Neural cell (in vitro differentiated cells): ENCODE data around the gene CDK3. TPM values are rescaled to one million over a fixed set of nuclear protein-coding genes. Genes with fewer than 3 reads are reported as not detected.

Experiments
- H2AFZ ChIP-seq: fragments of 200-600, 300-800 bp; sonication (generic), shearing (Covaris generic); 2 replicates; pipeline ENCODE4 v1.6.0; 2014; ENCODE audit warnings: low read depth, mild to moderate bottlenecking, antibody characterized with exemption, low read length, moderate library complexity
- H3F3A ChIP-seq: fragments of 200-600 bp; shearing (Covaris generic); 2 replicates; pipeline ENCODE4 v1.6.1; 2016; ENCODE audit warnings: mild to moderate bottlenecking, moderate library complexity, mixed read lengths, antibody characterized with exemption, low read length; ENCODE audit not compliant: insufficient read depth, poor library complexity, severe bottlenecking
- H3K27ac ChIP-seq: fragments of 200-600, 300-800 bp; sonication (generic), shearing (Covaris generic); 2 replicates; pipeline ENCODE4 v1.5.1; 2014; ENCODE audit warnings: mild to moderate bottlenecking, low read length, moderate library complexity
- H3K27me3 ChIP-seq: fragments of 300-800, 200-600 bp; sonication (generic), shearing (Covaris generic); 2 replicates; pipeline ENCODE4 v1.6.0; 2014; ENCODE audit warnings: mild to moderate bottlenecking, low read depth, low read length, moderate library complexity; ENCODE audit not compliant: insufficient read depth
- H3K36me3 ChIP-seq: fragments of 300-800, 200-600 bp; sonication (generic), shearing (Covaris generic); 2 replicates; pipeline ENCODE4 v1.5.1; 2014; ENCODE audit warnings: mild to moderate bottlenecking, antibody characterized with exemption, low read length, moderate library complexity; ENCODE audit not compliant: insufficient read depth
- H3K4me2 ChIP-seq: fragments of 300-800, 200-600 bp; sonication (generic), shearing (Covaris generic); 2 replicates; pipeline ENCODE4 v1.6.0; 2014; ENCODE audit warnings: mild to moderate bottlenecking, low read length
- H3K4me3 ChIP-seq: fragments of 300-800, 200-600 bp; sonication (generic), shearing (Covaris generic); 2 replicates; pipeline ENCODE4 v1.5.1; 2014; ENCODE audit warnings: mild to moderate bottlenecking, low read length, moderate library complexity
- H3K79me2 ChIP-seq: fragments of 200-600 bp; shearing (Covaris generic); replicated peaks from 2 replicates; pipeline ENCODE4 v1.6.0; 2014; ENCODE audit warnings: mild to moderate bottlenecking, low read length, moderate library complexity; ENCODE audit not compliant: insufficient read depth
- H3K9ac ChIP-seq: fragments of 300-800, 200-600 bp; sonication (generic), shearing (Covaris generic); 2 replicates; pipeline ENCODE4 v1.6.1; 2016; ENCODE audit warnings: mild to moderate bottlenecking, low read length, mixed read lengths
- H3K9me2 ChIP-seq: fragments of 200-600 bp; shearing (Covaris generic); 2 replicates; pipeline ENCODE4 v1.6.1; 2016; ENCODE audit warnings: mild to moderate bottlenecking, low read length, mixed read lengths; ENCODE audit not compliant: insufficient read depth
- H3K9me3 ChIP-seq: fragments of 200-600, 300-800 bp; sonication (generic), shearing (Covaris generic); 2 replicates; pipeline ENCODE4 v1.6.1; 2016; ENCODE audit warnings: mild to moderate bottlenecking, mixed run types, low read length, moderate library complexity, mixed read lengths
- H4K20me1 ChIP-seq: fragments of 200-600 bp; shearing (Covaris generic); 2 replicates; pipeline ENCODE4 v1.6.1; 2016; ENCODE audit warnings: mild to moderate bottlenecking, mixed run types; ENCODE audit not compliant: insufficient read depth
- EP300 ChIP-seq: fragments of 450-650 bp; conservative IDR thresholded peaks from 2 replicates; pipeline ENCODE4 v1.6.1; 2014; ENCODE audit warnings: antibody characterized with exemption, mild to moderate bottlenecking, moderate library complexity; ENCODE audit not compliant: poor library complexity, severe bottlenecking
- EZH2 ChIP-seq: fragments of 200-600, 300-800 bp; shearing (Covaris generic), sonication (generic); IDR thresholded peaks from 2 replicates; pipeline ENCODE4 v1.6.1; 2014; ENCODE audit warnings: antibody characterized with exemption, low read length, borderline replicate concordance, mild to moderate bottlenecking; ENCODE audit not compliant: insufficient read depth, poor library complexity, severe bottlenecking
- MXI1 ChIP-seq: fragments of 450-650 bp; conservative IDR thresholded peaks from 2 replicates; pipeline ENCODE4 v1.6.1; 2014; ENCODE audit warnings: antibody characterized with exemption, mild to moderate bottlenecking; ENCODE audit not compliant: poor library complexity, severe bottlenecking
- POLR2AphosphoS5 ChIP-seq: IDR thresholded peaks from 2 replicates; pipeline ENCODE4 v1.6.1; 2012
- RAD21 ChIP-seq: fragments of 450-650 bp; conservative IDR thresholded peaks from 2 replicates; pipeline ENCODE4 v1.6.1; 2014; ENCODE audit warnings: antibody characterized with exemption, mild to moderate bottlenecking, moderate library complexity
- SMC3 ChIP-seq: fragments of 450-650 bp; conservative IDR thresholded peaks from 2 replicates; pipeline ENCODE4 v1.6.1; 2014; ENCODE audit warnings: antibody characterized with exemption, mild to moderate bottlenecking, moderate library complexity; ENCODE audit not compliant: poor library complexity
- TAF1 ChIP-seq: IDR thresholded peaks from 2 replicates; pipeline ENCODE4 v1.6.1; 2012; ENCODE audit warnings: low read depth
- polyA plus RNA-seq: library from polyadenylated mRNA; depleted of rRNA; stranded (reverse); fragments of >200 nt; gene quantifications from 2 replicates; pipeline ENCODE4 v1.2.3, GENCODE V29; 2014
- TF ChIP-seq, protein P1 (sequence below): IDR thresholded peaks from 2 replicates; pipeline ENCODE4 v1.6.1; 2012; ENCODE audit warnings: borderline replicate concordance
- TF ChIP-seq, protein P2 (sequence below): fragments of 450-650 bp; IDR thresholded peaks from 2 replicates; pipeline ENCODE4 v1.5.1; 2014; ENCODE audit warnings: antibody characterized with exemption, mild to moderate bottlenecking, moderate library complexity; ENCODE audit not compliant: poor library complexity, severe bottlenecking

The CDK3 gene
- polyA plus RNA-seq, 1 donor from 2014 or later = 29.2 TPM

DNA sequence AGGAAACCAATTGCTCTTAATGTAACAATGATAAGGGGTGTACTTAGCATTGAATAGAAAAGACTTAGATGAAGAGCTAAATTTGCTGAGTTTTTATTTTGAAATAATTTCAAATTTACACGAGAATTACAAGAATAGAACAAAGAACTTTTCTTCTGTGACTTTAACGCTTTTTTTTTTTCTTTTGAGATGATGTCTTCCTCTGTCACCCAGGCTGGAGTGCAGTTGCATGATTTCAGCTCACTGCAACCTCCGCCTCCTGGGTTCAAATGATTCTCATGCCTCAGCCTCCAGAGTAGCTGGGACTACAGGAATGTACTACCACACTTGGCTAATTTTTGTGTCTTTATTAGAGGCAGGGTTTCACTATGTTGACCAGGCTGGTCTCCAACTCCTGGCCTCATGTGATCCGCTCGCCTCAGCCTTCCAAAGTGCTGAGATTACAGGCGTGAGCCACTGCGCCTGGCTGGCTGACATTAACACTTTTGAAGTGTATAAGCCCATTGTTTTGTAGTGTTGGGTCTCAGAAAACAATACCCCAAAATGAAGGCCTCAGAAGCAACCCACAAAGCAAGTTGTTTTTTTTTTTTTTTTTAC lies 19.5 kb upstream of the CDK3 start:
- Histone ChIP-seq H3K79me2 (peaks cover 23% of the 10 kb centered on the region), H3K27ac (no peak overlapping the region), H2AFZ (no peak overlapping the region), H3K27me3 (no peaks in the 10 kb centered on the region), H4K20me1 (no peaks in the 10 kb centered on the region), H3K9me3 (no peaks in the 10 kb centered on the region), H3K9me2 (no peaks in the 10 kb centered on the region), H3K4me2 (no peak overlapping the region), H3K36me3 (no peaks in the 10 kb centered on the region), H3K9ac (no peak overlapping the region), H3F3A (peaks cover 3% of the 10 kb centered on the region), H3K4me3 (no peak overlapping the region)
- TF ChIP-seq, protein P1, sequence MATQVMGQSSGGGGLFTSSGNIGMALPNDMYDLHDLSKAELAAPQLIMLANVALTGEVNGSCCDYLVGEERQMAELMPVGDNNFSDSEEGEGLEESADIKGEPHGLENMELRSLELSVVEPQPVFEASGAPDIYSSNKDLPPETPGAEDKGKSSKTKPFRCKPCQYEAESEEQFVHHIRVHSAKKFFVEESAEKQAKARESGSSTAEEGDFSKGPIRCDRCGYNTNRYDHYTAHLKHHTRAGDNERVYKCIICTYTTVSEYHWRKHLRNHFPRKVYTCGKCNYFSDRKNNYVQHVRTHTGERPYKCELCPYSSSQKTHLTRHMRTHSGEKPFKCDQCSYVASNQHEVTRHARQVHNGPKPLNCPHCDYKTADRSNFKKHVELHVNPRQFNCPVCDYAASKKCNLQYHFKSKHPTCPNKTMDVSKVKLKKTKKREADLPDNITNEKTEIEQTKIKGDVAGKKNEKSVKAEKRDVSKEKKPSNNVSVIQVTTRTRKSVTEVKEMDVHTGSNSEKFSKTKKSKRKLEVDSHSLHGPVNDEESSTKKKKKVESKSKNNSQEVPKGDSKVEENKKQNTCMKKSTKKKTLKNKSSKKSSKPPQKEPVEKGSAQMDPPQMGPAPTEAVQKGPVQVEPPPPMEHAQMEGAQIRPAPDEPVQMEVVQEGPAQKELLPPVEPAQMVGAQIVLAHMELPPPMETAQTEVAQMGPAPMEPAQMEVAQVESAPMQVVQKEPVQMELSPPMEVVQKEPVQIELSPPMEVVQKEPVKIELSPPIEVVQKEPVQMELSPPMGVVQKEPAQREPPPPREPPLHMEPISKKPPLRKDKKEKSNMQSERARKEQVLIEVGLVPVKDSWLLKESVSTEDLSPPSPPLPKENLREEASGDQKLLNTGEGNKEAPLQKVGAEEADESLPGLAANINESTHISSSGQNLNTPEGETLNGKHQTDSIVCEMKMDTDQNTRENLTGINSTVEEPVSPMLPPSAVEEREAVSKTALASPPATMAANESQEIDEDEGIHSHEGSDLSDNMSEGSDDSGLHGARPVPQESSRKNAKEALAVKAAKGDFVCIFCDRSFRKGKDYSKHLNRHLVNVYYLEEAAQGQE = no peak
- no peak for TF ChIP-seq MXI1
- TF ChIP-seq, protein P2, sequence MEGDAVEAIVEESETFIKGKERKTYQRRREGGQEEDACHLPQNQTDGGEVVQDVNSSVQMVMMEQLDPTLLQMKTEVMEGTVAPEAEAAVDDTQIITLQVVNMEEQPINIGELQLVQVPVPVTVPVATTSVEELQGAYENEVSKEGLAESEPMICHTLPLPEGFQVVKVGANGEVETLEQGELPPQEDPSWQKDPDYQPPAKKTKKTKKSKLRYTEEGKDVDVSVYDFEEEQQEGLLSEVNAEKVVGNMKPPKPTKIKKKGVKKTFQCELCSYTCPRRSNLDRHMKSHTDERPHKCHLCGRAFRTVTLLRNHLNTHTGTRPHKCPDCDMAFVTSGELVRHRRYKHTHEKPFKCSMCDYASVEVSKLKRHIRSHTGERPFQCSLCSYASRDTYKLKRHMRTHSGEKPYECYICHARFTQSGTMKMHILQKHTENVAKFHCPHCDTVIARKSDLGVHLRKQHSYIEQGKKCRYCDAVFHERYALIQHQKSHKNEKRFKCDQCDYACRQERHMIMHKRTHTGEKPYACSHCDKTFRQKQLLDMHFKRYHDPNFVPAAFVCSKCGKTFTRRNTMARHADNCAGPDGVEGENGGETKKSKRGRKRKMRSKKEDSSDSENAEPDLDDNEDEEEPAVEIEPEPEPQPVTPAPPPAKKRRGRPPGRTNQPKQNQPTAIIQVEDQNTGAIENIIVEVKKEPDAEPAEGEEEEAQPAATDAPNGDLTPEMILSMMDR = no peak
- no peak for TF ChIP-seq EZH2
- TF ChIP-seq EP300 = no peak
- no peak for TF ChIP-seq RAD21
- no peak for TF ChIP-seq POLR2AphosphoS5

DNA sequence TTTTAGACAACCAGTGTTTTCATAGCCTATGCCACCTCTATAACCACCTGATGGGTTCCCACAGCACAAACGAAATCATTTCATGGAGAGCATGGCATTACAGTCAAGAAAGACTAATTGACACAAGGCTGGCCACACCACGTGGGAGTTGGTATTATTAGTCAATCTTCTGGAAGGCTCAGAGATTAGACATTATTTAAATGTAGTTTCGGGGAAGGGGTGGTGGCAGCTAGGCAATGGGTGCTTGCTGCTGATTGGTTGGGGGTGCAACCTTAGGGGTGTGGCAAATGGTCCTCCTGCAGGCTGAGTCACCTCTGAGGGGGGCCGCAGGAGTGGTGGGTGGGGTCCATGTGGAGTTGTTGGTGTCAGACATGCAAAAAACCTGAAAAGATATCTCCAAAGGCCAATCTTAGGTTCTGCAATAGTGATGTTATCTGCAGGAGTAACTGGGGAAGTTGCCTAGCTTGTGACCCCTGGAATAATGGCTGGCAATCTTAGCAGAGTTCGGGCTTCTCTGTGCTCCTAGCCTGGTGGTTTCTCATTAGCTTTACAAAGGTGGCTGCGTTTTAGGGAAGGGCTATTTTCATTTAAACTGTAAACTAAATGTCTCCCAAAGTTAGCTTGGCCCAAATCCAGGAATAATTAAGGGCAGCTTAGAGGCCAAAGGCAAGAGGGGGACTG lies 17.0 kb upstream of the CDK3 start:
- Histone ChIP-seq H3K9me2 (no peaks in the 10 kb centered on the region), H3K27ac (no peak overlapping the region), H3K4me2 (no peak overlapping the region), H2AFZ (no peak overlapping the region), H3F3A (peaks cover 3% of the 10 kb centered on the region), H4K20me1 (no peaks in the 10 kb centered on the region), H3K4me3 (no peak overlapping the region), H3K79me2 (peaks cover 7% of the 10 kb centered on the region), H3K27me3 (no peaks in the 10 kb centered on the region), H3K9ac (no peak overlapping the region), H3K36me3 (no peaks in the 10 kb centered on the region), H3K9me3 (no peaks in the 10 kb centered on the region)
- TF ChIP-seq MXI1 = no peak
- TF ChIP-seq EP300 = no peak
- no peak for TF ChIP-seq EZH2
- TF ChIP-seq POLR2AphosphoS5 = no peak
- TF ChIP-seq RAD21 = no peak
- TF ChIP-seq, protein P2 = no peak
- no peak for TF ChIP-seq SMC3
- TF ChIP-seq TAF1 = no peak
- TF ChIP-seq, protein P1 = no peak
